Activated CD8-positive, alpha-beta memory T cell treated with anti-CD3 and anti-CD28 coated beads, Interleukin-2, amount 10 ng/mL, durations not matched to agents 7 days and 5 days (primary cell): ENCODE data around the gene SLC35C1. TPM values are rescaled to one million over a fixed set of nuclear protein-coding genes. Genes with fewer than 3 reads are reported as not detected.
"Not testable (repeated sequence)": the region's sequence is repeated elsewhere in the genome, so short reads cannot be mapped to it uniquely, and the experiment has no call there.

Experiments
- ATAC-seq: fragments of 150-1000 bp; cut with Tn5 transposase; one replicate; pipeline ENCODE4 v1.10.0; 2021; ENCODE audit warnings: moderate library complexity
- CTCF ChIA-PET: fragments of 350-600 bp; sonication (Branson Sonifier 250); formaldehyde crosslinking; loops from one replicate; lab custom pipeline; 2021; ENCODE audit warnings: antibody characterized with exemption; lab: Charles Lee
- DNase-seq: peaks from one replicate; pipeline ENCODE4 v3.0.0-alpha.2; 2020
- H3K27ac Mint-ChIP-seq: one replicate; pipeline ENCODE4 v1.8.0; 2021; ENCODE audit warnings: mild to moderate bottlenecking, mixed read lengths
- H3K27me3 Mint-ChIP-seq: one replicate; pipeline ENCODE4 v1.8.0; 2021; ENCODE audit warnings: mixed read lengths
- H3K36me3 Mint-ChIP-seq: one replicate; pipeline ENCODE4 v1.8.0; 2021; ENCODE audit warnings: mild to moderate bottlenecking, mixed read lengths
- H3K4me1 Mint-ChIP-seq: one replicate; pipeline ENCODE4 v1.8.0; 2021; ENCODE audit warnings: mixed read lengths
- H3K4me3 Mint-ChIP-seq: one replicate; pipeline ENCODE4 v1.8.0; 2021; ENCODE audit warnings: mild to moderate bottlenecking, moderate library complexity, mixed read lengths
- H3K9me3 Mint-ChIP-seq: one replicate; pipeline ENCODE4 v1.8.0; 2022; ENCODE audit warnings: low read depth, mixed read lengths
- total RNA-seq, 2 experiments: library from RNA; stranded (reverse); gene quantifications; one replicate each; pipeline ENCODE4 v1.2.3, GENCODE V29; 2021

Gene SLC35C1
- total RNA-seq, 2 experiments from 2014 or later, result 15.2 to 15.7 TPM

DNA sequence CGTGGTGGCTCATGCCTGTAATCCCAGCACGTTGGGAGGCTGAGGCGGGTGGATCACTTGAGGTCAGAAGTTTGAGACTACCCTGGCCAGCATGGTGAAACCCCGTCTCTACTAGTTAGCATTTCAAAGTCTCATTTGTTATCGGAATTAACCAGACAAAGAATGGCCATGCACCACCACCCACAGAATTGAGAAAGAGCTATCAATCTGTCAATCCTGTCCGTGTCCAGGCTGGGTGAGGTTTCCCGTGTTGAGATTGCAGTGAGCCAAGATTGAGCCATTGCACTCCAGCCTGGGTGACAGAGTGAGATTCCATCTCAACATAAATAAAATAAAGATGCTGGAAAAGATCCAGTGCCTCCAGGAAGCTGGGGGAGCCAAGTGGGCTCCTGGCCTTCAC, 21.5 kb downstream of the SLC35C1 start:
- H3K27me3 Mint-ChIP-seq, result peaks cover 31% of the 10 kb centered on the region
- H3K27ac Mint-ChIP-seq, result not testable (repeated sequence)

DNA sequence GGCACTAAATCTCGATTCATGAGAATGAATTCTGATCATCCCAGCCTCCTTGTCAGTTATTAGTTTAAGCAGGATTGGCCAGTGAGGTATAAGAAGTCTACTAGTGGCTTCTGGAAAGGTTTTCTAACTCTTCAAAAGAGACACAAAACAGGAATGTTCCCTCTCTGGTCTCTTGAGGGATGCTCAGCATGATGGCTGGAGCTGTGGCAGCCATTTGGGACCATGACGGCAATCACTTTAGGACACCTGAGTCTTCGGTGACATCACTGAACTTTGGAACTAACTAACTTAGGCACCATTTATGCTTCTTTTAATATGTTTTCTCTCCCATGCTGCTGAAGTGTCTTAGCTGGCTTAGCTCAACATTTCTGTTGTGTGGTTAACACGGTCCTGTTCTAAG, 22.2 kb downstream of the SLC35C1 start:
- no peak overlapping the region for H3K27ac Mint-ChIP-seq
- ATAC-seq, result no peak
- no peaks in the 10 kb centered on the region for H3K9me3 Mint-ChIP-seq
- peaks cover 31% of the 10 kb centered on the region for H3K27me3 Mint-ChIP-seq
- CTCF ChIA-PET, result interaction anchor here (1.1 kb wide), 1 partner anchor 15 kb away, joined by 3 read pairs; no protein-coding TSS in a partner anchor
- no peaks in the 10 kb centered on the region for H3K36me3 Mint-ChIP-seq
- peaks cover 7% of the 10 kb centered on the region for H3K4me1 Mint-ChIP-seq
- DNase-seq, result no peak
- no peak overlapping the region for H3K4me3 Mint-ChIP-seq

More for the DNA sequence above, 21.5 kb downstream of the SLC35C1 start:
- CTCF ChIA-PET, H3K36me3 Mint-ChIP-seq, ATAC-seq, DNase-seq, H3K9me3 Mint-ChIP-seq, H3K4me3 Mint-ChIP-seq, H3K4me1 Mint-ChIP-seq: not testable (repeated sequence)

DNA sequence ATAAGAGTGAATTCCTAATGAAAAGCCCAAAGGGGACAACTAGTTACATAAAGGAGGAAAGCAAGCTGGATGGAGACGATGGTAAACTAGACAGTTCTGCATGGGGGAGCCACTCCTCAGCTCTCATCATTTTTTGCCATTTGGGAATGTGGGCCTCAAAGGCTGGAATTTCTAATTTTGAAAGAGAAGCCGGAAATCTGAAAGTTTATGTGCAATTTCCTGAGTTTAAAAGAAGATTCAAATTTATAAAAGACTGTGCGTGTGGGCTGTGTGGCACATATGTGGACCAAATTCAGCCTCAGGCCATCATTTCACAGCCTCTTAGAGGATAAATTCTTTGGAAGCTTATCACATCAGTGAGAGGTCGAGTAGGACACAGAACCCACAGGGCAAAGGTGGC, 24.0 kb downstream of the SLC35C1 start:
- H3K27me3 Mint-ChIP-seq, result peaks cover 31% of the 10 kb centered on the region
- no peaks in the 10 kb centered on the region for H3K36me3 Mint-ChIP-seq
- H3K4me1 Mint-ChIP-seq, result peaks cover 17% of the 10 kb centered on the region
- DNase-seq, result no peak
- no peaks in the 10 kb centered on the region for H3K9me3 Mint-ChIP-seq
- ATAC-seq, result no peak
- CTCF ChIA-PET, result interaction anchor here (1.1 to 3.7 kb wide), 2 partner anchors 13 to 22 kb away, joined by 3 to 14 read pairs; no protein-coding TSS in a partner anchor
- no peak overlapping the region for H3K4me3 Mint-ChIP-seq
- H3K27ac Mint-ChIP-seq, result no peak overlapping the region

DNA sequence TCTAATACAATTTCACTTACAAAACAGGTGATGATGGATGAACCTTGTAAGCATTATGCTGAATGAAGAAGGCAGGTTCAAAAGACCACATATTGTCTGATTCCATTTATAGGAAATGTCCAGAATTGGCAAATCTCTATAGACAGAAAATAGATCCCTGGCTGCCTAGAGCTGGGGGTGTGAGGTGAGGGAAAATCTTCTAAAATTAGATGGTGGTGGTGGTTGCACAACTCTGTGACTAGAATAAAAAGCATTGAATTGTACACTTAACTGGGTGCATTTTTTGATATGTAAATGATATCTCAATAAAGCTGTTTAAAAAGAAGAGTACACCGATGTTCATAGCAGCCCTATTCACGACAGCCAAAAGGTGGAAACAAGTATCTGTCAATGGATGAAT, 25.6 kb downstream of the SLC35C1 start:
- no peaks in the 10 kb centered on the region for H3K9me3 Mint-ChIP-seq
- CTCF ChIA-PET, result interaction anchor here (3.7 kb wide), 1 partner anchor 12 kb away, joined by 14 read pairs; no protein-coding TSS in a partner anchor
- ATAC-seq (no peak), DNase-seq (no peak)
- H3K4me1 Mint-ChIP-seq, result peaks cover 30% of the 10 kb centered on the region
- no peak overlapping the region for H3K4me3 Mint-ChIP-seq
- peaks cover 31% of the 10 kb centered on the region for H3K27me3 Mint-ChIP-seq
- H3K36me3 Mint-ChIP-seq, result peaks cover 4% of the 10 kb centered on the region
- no peak overlapping the region for H3K27ac Mint-ChIP-seq

DNA sequence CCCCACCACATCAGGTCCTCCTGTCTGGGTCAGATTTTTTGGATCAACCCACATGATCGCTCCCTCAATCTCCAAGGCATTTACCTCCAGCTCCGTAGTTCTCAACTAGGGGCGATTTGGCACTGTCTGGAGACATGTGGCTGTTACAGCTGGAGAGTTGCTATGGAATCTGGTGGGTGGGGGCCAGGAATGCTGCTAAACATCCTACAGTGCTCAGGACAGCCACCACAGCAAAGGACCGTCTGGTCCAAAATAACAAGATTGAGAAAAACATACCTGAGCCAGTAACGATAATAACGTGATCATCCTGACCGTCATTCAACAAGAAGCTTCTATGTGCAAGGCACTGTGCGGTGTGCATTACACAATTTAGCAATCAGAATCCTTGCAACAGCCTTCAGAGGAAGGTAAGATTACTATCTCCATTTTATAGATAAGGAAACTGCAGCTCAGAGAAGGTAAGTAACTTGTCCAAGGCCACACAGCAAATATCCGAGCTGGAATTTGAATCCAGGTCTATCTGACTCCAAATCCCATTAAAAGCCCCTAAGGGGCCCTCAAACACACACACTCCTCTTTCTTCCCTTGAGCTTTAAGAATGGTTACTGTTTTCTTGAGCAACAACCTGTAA, 28.0 kb downstream of the SLC35C1 start:
- H3K9me3 Mint-ChIP-seq, result peaks cover 2% of the 10 kb centered on the region
- peaks cover 20% of the 10 kb centered on the region for H3K27me3 Mint-ChIP-seq
- no peak for DNase-seq
- H3K4me1 Mint-ChIP-seq, result peaks cover 36% of the 10 kb centered on the region
- no peak for ATAC-seq
- H3K4me3 Mint-ChIP-seq, result no peak overlapping the region
- CTCF ChIA-PET, result interaction anchor here (3.3 to 3.8 kb wide), 2 partner anchors 10 to 61 kb away, joined by 21 to 44 read pairs; no protein-coding TSS in a partner anchor
- H3K27ac Mint-ChIP-seq, result no peak overlapping the region
- peaks cover 6% of the 10 kb centered on the region for H3K36me3 Mint-ChIP-seq

DNA sequence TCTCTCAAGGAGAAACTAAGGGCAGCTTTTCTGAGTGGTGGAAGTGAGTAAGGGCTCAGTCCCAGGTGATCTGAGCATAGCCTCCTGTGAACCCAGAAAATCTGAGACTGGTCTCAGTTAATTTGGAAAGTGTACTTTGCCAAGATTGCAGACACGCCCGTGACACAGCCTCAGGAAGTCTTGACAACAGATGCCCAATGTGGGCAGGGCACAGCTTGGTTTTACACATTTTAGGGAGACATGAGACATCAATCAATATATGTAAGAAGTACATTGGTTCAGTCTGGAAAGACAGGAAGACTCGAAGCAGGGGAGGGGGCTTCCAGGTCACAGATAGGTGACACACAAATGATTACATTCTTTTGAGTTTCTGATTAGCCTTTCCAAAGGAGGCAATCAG, 28.8 kb downstream of the SLC35C1 start:
- ATAC-seq, result no peak
- H3K27ac Mint-ChIP-seq, result peak overlapping the region; percentile 92
- CTCF ChIA-PET, result interaction anchor here (1.0 to 3.8 kb wide), 8 partner anchors 10 to 85 kb away, joined by 3 to 44 read pairs (median 8); partner anchors contain the start of genes CRY2, PEX16 and SLC35C1
- peaks cover 36% of the 10 kb centered on the region for H3K4me1 Mint-ChIP-seq
- peak overlapping the region; percentile 76 for H3K4me3 Mint-ChIP-seq
- H3K9me3 Mint-ChIP-seq, result peaks cover 2% of the 10 kb centered on the region
- H3K27me3 Mint-ChIP-seq, result peaks cover 19% of the 10 kb centered on the region
- DNase-seq, result no peak
- peaks cover 6% of the 10 kb centered on the region for H3K36me3 Mint-ChIP-seq

DNA sequence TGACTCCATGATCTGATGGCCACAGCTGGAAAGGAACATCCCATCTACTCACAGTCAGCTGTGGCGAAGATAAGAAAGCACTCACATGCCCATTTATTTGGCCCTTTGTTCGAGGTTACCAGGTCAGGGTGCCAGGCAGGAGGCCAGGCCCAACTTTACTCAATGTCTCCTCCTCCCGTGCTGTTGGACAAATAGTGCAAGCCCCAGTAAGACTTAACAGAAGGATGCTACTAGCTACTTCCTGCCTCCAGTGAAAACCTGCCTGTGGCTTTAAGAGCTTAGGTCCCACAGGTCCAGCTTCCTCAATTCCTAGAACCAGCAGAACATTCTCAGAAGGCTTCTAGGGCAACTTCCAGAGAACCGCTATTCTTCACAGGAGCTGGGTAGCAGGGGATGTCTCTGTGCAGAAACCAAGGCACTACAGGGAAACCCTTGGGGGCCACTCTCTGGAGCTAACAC, 29.4 kb downstream of the SLC35C1 start:
- peak overlapping the region; percentile 76 for H3K4me3 Mint-ChIP-seq
- H3K36me3 Mint-ChIP-seq, result peaks cover 6% of the 10 kb centered on the region
- peaks cover 2% of the 10 kb centered on the region for H3K9me3 Mint-ChIP-seq
- peak overlapping the region; percentile 92 for H3K27ac Mint-ChIP-seq
- DNase-seq (peak; percentile 76), ATAC-seq (peak; percentile 96)
- H3K4me1 Mint-ChIP-seq, result peaks cover 36% of the 10 kb centered on the region
- CTCF ChIA-PET, result interaction anchor here (1.0 to 3.8 kb wide), 8 partner anchors 9 to 84 kb away, joined by 3 to 44 read pairs (median 8); partner anchors contain the start of genes CRY2, PEX16 and SLC35C1
- peaks cover 15% of the 10 kb centered on the region for H3K27me3 Mint-ChIP-seq

DNA sequence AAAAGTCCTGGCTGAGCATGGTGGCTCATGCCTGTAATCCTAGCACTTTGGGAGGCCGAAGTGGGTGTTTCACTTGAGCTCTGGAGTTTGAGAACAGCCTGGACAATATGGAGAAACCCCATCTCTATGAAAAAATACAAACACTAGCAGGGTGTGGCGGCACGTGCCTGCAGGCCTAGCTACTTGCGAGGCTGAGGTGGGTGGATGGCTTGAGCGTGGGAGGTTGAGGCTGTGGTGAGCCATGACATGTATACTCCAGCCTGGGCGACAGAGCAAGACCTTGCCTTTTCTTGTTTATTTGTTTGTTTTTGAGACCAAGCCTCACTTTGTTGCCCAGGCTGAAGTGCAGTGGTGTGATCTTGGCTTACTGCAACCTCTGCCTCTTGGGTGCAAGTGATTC, 34.3 kb downstream of the SLC35C1 start:
- no peak overlapping the region for H3K27ac Mint-ChIP-seq
- peaks cover 33% of the 10 kb centered on the region for H3K4me1 Mint-ChIP-seq
- peaks cover 27% of the 10 kb centered on the region for H3K27me3 Mint-ChIP-seq
- CTCF ChIA-PET, result no interaction called here
- H3K36me3 Mint-ChIP-seq, result peaks cover 5% of the 10 kb centered on the region
- H3K4me3 Mint-ChIP-seq, result no peak overlapping the region
- ATAC-seq, result no peak
- peaks cover 2% of the 10 kb centered on the region for H3K9me3 Mint-ChIP-seq
- no peak for DNase-seq

DNA sequence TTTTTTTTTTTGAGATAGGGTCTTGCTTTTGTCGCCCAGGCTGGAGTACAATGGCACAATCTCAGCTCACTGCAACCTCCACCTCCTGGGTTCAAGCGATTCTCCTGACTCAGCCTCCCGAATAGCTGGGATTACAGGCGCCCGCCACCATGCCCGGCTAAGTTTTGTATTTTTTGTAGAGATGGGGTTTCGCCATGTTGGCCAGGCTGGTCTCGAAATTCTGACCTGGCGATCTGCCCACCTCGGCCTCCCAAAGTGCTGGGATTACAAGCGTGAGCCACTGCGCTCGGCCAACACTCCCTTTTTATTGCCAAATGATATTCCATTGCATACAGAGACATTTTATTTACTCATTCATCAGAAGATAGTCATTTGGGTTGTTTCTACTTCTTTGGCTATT, 35.3 kb downstream of the SLC35C1 start:
- H3K9me3 Mint-ChIP-seq, H3K27ac Mint-ChIP-seq, CTCF ChIA-PET, DNase-seq, H3K4me3 Mint-ChIP-seq, ATAC-seq, H3K36me3 Mint-ChIP-seq: not testable (repeated sequence)
- H3K4me1 Mint-ChIP-seq, result peaks cover 24% of the 10 kb centered on the region
- peaks cover 29% of the 10 kb centered on the region for H3K27me3 Mint-ChIP-seq

DNA sequence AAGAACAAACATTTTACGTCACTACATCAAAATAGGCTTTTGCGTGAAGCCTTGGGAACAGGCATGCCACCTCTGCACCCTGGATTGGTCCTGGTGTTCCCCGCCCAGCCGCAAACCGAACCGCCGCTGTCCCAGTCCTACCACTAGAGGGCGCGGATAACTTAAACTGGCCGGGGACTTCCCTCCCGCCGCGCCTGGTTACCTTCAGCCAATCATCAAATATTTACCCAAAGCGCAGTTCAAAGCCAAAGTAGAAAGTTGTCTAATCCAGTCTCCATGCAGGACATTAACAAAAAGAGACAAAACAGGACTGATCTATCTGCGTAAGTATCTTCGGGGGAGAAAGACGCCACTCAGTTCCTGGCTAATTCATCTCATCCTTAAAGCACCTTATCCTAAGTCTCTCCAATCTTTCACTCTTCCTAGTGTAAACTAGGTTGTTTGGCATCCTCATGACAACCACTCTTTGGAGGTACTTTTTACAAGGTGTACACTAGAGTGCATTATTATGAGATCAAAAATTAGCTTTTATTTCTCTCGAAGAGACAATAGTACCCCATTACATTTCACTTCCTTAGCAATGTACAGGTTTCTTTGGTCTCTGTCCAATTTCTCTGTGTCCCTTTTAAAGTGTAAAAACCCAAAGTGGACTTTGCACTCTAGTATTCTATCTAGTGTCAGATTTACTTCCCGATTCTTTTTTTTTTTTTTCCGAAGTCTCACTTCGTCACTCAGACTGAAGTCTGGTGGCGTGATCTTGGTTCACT, 38.4 kb downstream of the SLC35C1 start:
- H3K27me3 Mint-ChIP-seq, result peaks cover 21% of the 10 kb centered on the region
- H3K4me3 Mint-ChIP-seq, result peak overlapping the region; percentile 16
- peaks cover 30% of the 10 kb centered on the region for H3K4me1 Mint-ChIP-seq
- H3K36me3 Mint-ChIP-seq, result no peaks in the 10 kb centered on the region
- ATAC-seq, result peak; percentile 26
- peak; percentile 91 for DNase-seq
- H3K27ac Mint-ChIP-seq, result peak overlapping the region; percentile 56
- no peaks in the 10 kb centered on the region for H3K9me3 Mint-ChIP-seq
- CTCF ChIA-PET, result interaction anchor here (0.7 to 5.0 kb wide), 21 partner anchors 9 to 1688 kb away, joined by 3 to 44 read pairs (median 4); partner anchors contain the start of gene SLC35C1

DNA sequence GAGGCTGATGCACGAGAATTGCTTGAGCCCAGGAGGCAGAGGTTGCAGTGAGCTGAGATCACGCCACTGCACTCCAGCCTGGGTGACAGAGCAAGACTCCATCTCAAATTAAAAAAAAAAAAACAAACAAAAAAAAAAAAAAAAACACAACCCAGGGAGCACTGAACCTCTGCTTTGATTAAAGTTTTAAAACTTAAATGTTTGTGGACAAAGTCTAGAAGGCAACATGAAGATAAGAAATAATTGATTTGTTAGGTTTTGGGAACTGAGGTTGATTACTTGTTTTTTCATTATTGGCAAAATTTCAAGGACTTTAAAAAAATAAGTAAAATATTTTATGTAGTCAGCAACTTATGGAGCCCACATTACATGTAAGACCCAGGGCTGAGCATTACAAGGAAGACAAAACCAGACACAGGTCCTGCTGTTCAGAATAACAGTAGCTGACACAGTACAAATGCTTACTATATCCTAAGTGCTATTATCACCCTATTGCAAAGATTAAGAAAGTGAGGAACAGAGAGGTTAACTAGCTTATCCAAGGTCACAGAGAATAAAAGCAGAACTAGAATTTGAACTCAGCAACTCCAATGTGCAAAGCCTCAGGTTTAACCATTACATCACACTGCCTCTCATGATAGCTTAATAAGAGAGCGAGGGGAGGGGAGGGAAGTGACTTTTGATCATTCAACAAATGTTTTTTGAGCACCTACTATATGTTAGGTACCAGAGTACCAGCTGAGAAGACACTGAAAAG, 40.1 kb downstream of the SLC35C1 start:
- H3K36me3 Mint-ChIP-seq, result no peaks in the 10 kb centered on the region
- H3K4me3 Mint-ChIP-seq, result no peak overlapping the region
- H3K4me1 Mint-ChIP-seq, result peaks cover 41% of the 10 kb centered on the region
- ATAC-seq (no peak), DNase-seq (no peak)
- peaks cover 21% of the 10 kb centered on the region for H3K27me3 Mint-ChIP-seq
- CTCF ChIA-PET, result interaction anchor here (1.0 to 5.0 kb wide), 5 partner anchors 8 to 161 kb away, joined by 3 to 44 read pairs (median 4); partner anchors contain the start of gene PEX16
- no peaks in the 10 kb centered on the region for H3K9me3 Mint-ChIP-seq
- H3K27ac Mint-ChIP-seq, result no peak overlapping the region

DNA sequence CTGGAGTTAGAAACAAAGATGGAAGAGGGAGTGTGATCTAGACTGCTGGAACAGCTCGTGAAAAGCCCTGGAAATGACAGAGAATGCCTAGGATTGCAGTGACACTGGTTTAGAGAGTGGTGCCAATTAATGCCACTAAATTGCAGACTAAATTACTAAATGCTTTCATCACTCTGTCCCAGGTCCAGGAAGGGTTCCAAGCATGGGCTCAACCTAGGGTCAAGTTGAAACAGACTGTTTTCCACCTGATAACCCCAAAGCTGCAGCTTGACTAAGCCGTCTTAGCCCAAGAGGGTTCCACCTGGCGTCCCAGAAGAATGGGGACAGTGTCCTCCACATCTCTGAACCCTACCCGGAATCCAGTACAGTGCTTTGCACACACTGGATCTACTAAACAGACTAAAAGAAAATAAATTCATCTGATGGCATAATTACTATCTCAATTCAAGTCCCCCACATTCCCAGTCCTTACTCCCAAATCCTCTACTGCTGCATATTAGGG, 41.3 kb downstream of the SLC35C1 start:
- H3K4me1 Mint-ChIP-seq, result peaks cover 48% of the 10 kb centered on the region
- DNase-seq (no peak), ATAC-seq (no peak)
- H3K27ac Mint-ChIP-seq, result no peak overlapping the region
- no peaks in the 10 kb centered on the region for H3K9me3 Mint-ChIP-seq
- H3K27me3 Mint-ChIP-seq, result peaks cover 19% of the 10 kb centered on the region
- CTCF ChIA-PET, result interaction anchor here (0.9 to 3.6 kb wide), 8 partner anchors 9 to 160 kb away, joined by 3 to 17 read pairs (median 4); partner anchors contain the start of gene PEX16
- H3K36me3 Mint-ChIP-seq, result no peaks in the 10 kb centered on the region
- peak overlapping the region; percentile 76 for H3K4me3 Mint-ChIP-seq
